Neural cell (in vitro differentiated cells): Measurements from ENCODE around the gene LIM2. TPM values are rescaled to one million over a fixed set of nuclear protein-coding genes. Genes with fewer than 3 reads are reported as not detected.
"Not testable (repeated sequence)": the region's sequence is repeated elsewhere in the genome, so short reads cannot be mapped to it uniquely, and the experiment has no call there.

ENCODE experiments used
- H2AFZ ChIP-seq: fragments of 200-600, 300-800 bp; sonication (generic), shearing (Covaris generic); 2 replicates; pipeline ENCODE4 v1.6.0; 2014; ENCODE audit warnings: low read depth, mild to moderate bottlenecking, antibody characterized with exemption, low read length, moderate library complexity
- H3F3A ChIP-seq: fragments of 200-600 bp; shearing (Covaris generic); 2 replicates; pipeline ENCODE4 v1.6.1; 2016; ENCODE audit warnings: mild to moderate bottlenecking, moderate library complexity, mixed read lengths, antibody characterized with exemption, low read length; ENCODE audit not compliant: insufficient read depth, poor library complexity, severe bottlenecking
- H3K27ac ChIP-seq: fragments of 200-600, 300-800 bp; sonication (generic), shearing (Covaris generic); 2 replicates; pipeline ENCODE4 v1.5.1; 2014; ENCODE audit warnings: mild to moderate bottlenecking, low read length, moderate library complexity
- H3K27me3 ChIP-seq: fragments of 300-800, 200-600 bp; sonication (generic), shearing (Covaris generic); 2 replicates; pipeline ENCODE4 v1.6.0; 2014; ENCODE audit warnings: mild to moderate bottlenecking, low read depth, low read length, moderate library complexity; ENCODE audit not compliant: insufficient read depth
- H3K36me3 ChIP-seq: fragments of 300-800, 200-600 bp; sonication (generic), shearing (Covaris generic); 2 replicates; pipeline ENCODE4 v1.5.1; 2014; ENCODE audit warnings: mild to moderate bottlenecking, antibody characterized with exemption, low read length, moderate library complexity; ENCODE audit not compliant: insufficient read depth
- H3K4me2 ChIP-seq: fragments of 300-800, 200-600 bp; sonication (generic), shearing (Covaris generic); 2 replicates; pipeline ENCODE4 v1.6.0; 2014; ENCODE audit warnings: mild to moderate bottlenecking, low read length
- H3K4me3 ChIP-seq: fragments of 300-800, 200-600 bp; sonication (generic), shearing (Covaris generic); 2 replicates; pipeline ENCODE4 v1.5.1; 2014; ENCODE audit warnings: mild to moderate bottlenecking, low read length, moderate library complexity
- H3K79me2 ChIP-seq: fragments of 200-600 bp; shearing (Covaris generic); replicated peaks from 2 replicates; pipeline ENCODE4 v1.6.0; 2014; ENCODE audit warnings: mild to moderate bottlenecking, low read length, moderate library complexity; ENCODE audit not compliant: insufficient read depth
- H3K9ac ChIP-seq: fragments of 300-800, 200-600 bp; sonication (generic), shearing (Covaris generic); 2 replicates; pipeline ENCODE4 v1.6.1; 2016; ENCODE audit warnings: mild to moderate bottlenecking, low read length, mixed read lengths
- H3K9me2 ChIP-seq: fragments of 200-600 bp; shearing (Covaris generic); 2 replicates; pipeline ENCODE4 v1.6.1; 2016; ENCODE audit warnings: mild to moderate bottlenecking, low read length, mixed read lengths; ENCODE audit not compliant: insufficient read depth
- H3K9me3 ChIP-seq: fragments of 200-600, 300-800 bp; sonication (generic), shearing (Covaris generic); 2 replicates; pipeline ENCODE4 v1.6.1; 2016; ENCODE audit warnings: mild to moderate bottlenecking, mixed run types, low read length, moderate library complexity, mixed read lengths
- H4K20me1 ChIP-seq: fragments of 200-600 bp; shearing (Covaris generic); 2 replicates; pipeline ENCODE4 v1.6.1; 2016; ENCODE audit warnings: mild to moderate bottlenecking, mixed run types; ENCODE audit not compliant: insufficient read depth
- EP300 ChIP-seq: fragments of 450-650 bp; conservative IDR thresholded peaks from 2 replicates; pipeline ENCODE4 v1.6.1; 2014; ENCODE audit warnings: antibody characterized with exemption, mild to moderate bottlenecking, moderate library complexity; ENCODE audit not compliant: poor library complexity, severe bottlenecking
- EZH2 ChIP-seq: fragments of 200-600, 300-800 bp; shearing (Covaris generic), sonication (generic); IDR thresholded peaks from 2 replicates; pipeline ENCODE4 v1.6.1; 2014; ENCODE audit warnings: antibody characterized with exemption, low read length, borderline replicate concordance, mild to moderate bottlenecking; ENCODE audit not compliant: insufficient read depth, poor library complexity, severe bottlenecking
- MXI1 ChIP-seq: fragments of 450-650 bp; conservative IDR thresholded peaks from 2 replicates; pipeline ENCODE4 v1.6.1; 2014; ENCODE audit warnings: antibody characterized with exemption, mild to moderate bottlenecking; ENCODE audit not compliant: poor library complexity, severe bottlenecking
- POLR2AphosphoS5 ChIP-seq: IDR thresholded peaks from 2 replicates; pipeline ENCODE4 v1.6.1; 2012
- RAD21 ChIP-seq: fragments of 450-650 bp; conservative IDR thresholded peaks from 2 replicates; pipeline ENCODE4 v1.6.1; 2014; ENCODE audit warnings: antibody characterized with exemption, mild to moderate bottlenecking, moderate library complexity
- SMC3 ChIP-seq: fragments of 450-650 bp; conservative IDR thresholded peaks from 2 replicates; pipeline ENCODE4 v1.6.1; 2014; ENCODE audit warnings: antibody characterized with exemption, mild to moderate bottlenecking, moderate library complexity; ENCODE audit not compliant: poor library complexity
- TAF1 ChIP-seq: IDR thresholded peaks from 2 replicates; pipeline ENCODE4 v1.6.1; 2012; ENCODE audit warnings: low read depth
- polyA plus RNA-seq: library from polyadenylated mRNA; depleted of rRNA; stranded (reverse); fragments of >200 nt; gene quantifications from 2 replicates; pipeline ENCODE4 v1.2.3, GENCODE V29; 2014
- TF ChIP-seq, protein P1 (sequence below): fragments of 450-650 bp; IDR thresholded peaks from 2 replicates; pipeline ENCODE4 v1.5.1; 2014; ENCODE audit warnings: antibody characterized with exemption, mild to moderate bottlenecking, moderate library complexity; ENCODE audit not compliant: poor library complexity, severe bottlenecking
- TF ChIP-seq, protein P2 (sequence below): IDR thresholded peaks from 2 replicates; pipeline ENCODE4 v1.6.1; 2012; ENCODE audit warnings: borderline replicate concordance

The LIM2 gene
- polyA plus RNA-seq, 1 donor from 2014 or later, result not detected

DNA sequence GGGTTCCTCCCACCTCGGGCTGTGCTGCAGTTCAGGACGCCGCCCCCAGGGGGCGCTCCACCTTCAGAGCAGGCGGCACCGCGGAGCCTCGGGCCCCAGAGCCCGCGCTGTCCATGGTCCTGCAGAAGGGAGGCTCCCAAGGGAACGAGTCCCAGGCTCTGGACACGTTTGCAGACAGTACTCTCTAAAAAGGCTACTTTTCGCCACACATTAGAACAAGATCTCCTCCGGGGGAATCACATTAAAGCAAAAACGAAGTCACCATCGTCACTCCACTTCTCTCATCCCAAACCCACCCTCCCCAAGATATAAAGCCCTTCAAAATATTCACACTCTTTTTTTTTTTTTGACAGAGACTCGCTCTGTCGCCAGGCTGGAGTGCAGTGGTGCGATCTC, 34.3 kb upstream of the LIM2 start:
- Histone ChIP-seq H3K4me2 (no peak overlapping the region), H3K79me2 (no peaks in the 10 kb centered on the region), H3K4me3 (no peak overlapping the region), H3K9ac (no peak overlapping the region), H3K36me3 (no peaks in the 10 kb centered on the region), H2AFZ (no peak overlapping the region), H3K9me3 (no peaks in the 10 kb centered on the region), H3K27ac (no peak overlapping the region), H3K27me3 (no peaks in the 10 kb centered on the region), H3F3A (no peaks in the 10 kb centered on the region), H3K9me2 (no peaks in the 10 kb centered on the region), H4K20me1 (no peaks in the 10 kb centered on the region)
- no peak for TF ChIP-seq POLR2AphosphoS5
- no peak for TF ChIP-seq EZH2
- TF ChIP-seq MXI1, result no peak
- TF ChIP-seq, protein P1, sequence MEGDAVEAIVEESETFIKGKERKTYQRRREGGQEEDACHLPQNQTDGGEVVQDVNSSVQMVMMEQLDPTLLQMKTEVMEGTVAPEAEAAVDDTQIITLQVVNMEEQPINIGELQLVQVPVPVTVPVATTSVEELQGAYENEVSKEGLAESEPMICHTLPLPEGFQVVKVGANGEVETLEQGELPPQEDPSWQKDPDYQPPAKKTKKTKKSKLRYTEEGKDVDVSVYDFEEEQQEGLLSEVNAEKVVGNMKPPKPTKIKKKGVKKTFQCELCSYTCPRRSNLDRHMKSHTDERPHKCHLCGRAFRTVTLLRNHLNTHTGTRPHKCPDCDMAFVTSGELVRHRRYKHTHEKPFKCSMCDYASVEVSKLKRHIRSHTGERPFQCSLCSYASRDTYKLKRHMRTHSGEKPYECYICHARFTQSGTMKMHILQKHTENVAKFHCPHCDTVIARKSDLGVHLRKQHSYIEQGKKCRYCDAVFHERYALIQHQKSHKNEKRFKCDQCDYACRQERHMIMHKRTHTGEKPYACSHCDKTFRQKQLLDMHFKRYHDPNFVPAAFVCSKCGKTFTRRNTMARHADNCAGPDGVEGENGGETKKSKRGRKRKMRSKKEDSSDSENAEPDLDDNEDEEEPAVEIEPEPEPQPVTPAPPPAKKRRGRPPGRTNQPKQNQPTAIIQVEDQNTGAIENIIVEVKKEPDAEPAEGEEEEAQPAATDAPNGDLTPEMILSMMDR, result peak; percentile 48
- no peak for TF ChIP-seq RAD21
- no peak for TF ChIP-seq EP300
- TF ChIP-seq, protein P2, sequence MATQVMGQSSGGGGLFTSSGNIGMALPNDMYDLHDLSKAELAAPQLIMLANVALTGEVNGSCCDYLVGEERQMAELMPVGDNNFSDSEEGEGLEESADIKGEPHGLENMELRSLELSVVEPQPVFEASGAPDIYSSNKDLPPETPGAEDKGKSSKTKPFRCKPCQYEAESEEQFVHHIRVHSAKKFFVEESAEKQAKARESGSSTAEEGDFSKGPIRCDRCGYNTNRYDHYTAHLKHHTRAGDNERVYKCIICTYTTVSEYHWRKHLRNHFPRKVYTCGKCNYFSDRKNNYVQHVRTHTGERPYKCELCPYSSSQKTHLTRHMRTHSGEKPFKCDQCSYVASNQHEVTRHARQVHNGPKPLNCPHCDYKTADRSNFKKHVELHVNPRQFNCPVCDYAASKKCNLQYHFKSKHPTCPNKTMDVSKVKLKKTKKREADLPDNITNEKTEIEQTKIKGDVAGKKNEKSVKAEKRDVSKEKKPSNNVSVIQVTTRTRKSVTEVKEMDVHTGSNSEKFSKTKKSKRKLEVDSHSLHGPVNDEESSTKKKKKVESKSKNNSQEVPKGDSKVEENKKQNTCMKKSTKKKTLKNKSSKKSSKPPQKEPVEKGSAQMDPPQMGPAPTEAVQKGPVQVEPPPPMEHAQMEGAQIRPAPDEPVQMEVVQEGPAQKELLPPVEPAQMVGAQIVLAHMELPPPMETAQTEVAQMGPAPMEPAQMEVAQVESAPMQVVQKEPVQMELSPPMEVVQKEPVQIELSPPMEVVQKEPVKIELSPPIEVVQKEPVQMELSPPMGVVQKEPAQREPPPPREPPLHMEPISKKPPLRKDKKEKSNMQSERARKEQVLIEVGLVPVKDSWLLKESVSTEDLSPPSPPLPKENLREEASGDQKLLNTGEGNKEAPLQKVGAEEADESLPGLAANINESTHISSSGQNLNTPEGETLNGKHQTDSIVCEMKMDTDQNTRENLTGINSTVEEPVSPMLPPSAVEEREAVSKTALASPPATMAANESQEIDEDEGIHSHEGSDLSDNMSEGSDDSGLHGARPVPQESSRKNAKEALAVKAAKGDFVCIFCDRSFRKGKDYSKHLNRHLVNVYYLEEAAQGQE, result peak; percentile 91

DNA sequence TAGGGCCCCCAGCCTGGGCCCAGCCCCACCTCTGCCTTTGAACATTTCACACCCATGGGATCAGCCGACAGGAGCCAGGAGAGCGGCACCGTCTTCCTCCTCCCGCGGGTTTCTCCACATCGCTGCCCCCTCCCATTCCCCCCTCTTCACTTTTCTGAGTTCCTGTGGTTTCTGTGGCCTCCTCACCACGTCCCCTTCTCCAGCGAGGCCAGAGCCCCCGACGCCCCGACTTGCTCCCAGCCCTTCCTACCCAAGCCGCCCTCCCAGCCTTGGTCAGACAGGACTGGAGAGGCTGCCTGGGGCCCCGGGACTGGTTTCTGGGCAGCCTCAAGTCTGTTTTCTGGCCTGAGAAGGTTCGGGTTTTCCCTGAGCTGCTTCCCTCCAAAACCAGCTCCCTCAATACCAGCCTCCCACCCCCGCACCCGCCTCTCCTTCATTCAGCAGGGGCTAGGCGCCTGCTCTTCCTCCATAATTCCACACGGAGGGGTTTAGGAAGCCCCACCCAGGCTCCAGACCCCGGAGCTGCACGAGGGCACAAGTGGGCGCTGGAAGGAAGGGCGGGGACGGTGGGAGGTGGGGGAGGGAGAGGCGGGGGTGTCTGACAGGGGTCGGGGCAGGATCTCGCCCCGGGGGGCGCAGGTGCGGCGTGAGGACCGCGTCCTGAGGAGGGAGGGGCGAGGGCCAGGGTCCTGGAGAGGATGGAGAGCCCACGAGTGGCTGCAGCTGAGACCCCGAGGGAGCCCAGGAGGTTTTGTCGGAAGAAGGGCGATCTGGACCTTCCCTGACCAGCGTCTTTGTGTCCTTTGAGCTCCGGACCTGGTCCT, 33.7 kb upstream of the LIM2 start:
- Histone ChIP-seq H2AFZ (no peak overlapping the region), H3K9me2 (no peaks in the 10 kb centered on the region), H3K27me3 (no peaks in the 10 kb centered on the region), H3K9ac (no peak overlapping the region), H3K9me3 (no peaks in the 10 kb centered on the region), H3K79me2 (no peaks in the 10 kb centered on the region), H3K27ac (no peak overlapping the region), H3K4me3 (no peak overlapping the region), H3K4me2 (no peak overlapping the region), H3K36me3 (no peaks in the 10 kb centered on the region), H3F3A (no peaks in the 10 kb centered on the region), H4K20me1 (no peaks in the 10 kb centered on the region)
- no peak for TF ChIP-seq RAD21
- TF ChIP-seq SMC3, result no peak
- no peak for TF ChIP-seq TAF1
- no peak for TF ChIP-seq EZH2

DNA sequence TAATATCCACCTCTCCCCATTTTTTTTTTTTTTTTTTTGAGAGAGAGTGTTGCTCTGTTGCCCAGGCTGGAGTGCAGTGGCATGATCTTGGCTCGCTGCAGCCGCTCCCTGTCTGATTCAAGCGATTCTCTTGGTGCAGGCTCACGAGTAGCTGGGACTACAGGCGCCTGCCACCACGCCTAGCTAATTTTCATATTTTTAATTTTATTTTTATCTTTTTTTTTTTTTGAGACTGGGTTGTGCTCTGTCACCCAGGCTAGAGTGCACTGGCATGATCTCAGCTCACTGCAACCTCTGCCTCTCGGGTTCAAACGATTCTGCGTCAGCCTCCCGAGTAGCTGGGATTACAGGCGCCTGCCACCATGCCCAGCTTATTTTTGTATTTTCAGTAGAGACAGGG, 32.7 kb upstream of the LIM2 start:
- not testable (repeated sequence) for H3F3A ChIP-seq, H3K27me3 ChIP-seq, H3K9me3 ChIP-seq, H3K79me2 ChIP-seq, H3K36me3 ChIP-seq, H4K20me1 ChIP-seq, H3K27ac ChIP-seq, H2AFZ ChIP-seq, H3K4me2 ChIP-seq, H3K4me3 ChIP-seq, H3K9ac ChIP-seq, H3K9me2 ChIP-seq
